HL-60 (cell line): ENCODE results near the gene PDK2.

Experiments used
- DNase-seq, 2 experiments: peaks; one replicate each; pipeline ENCODE4 v3.0.0-alpha.2; 2010 to 2020; ENCODE audit warnings: low read depth in 1 of 2, low spot score in 1 of 2
- H3K27ac ChIP-seq: fragments of 250-450 bp; sonication (Bioruptor Pico); replicated peaks from 2 replicates; pipeline ENCODE4 v1.5.1; 2020; ENCODE audit warnings: mild to moderate bottlenecking, moderate library complexity
- H3K27me3 ChIP-seq: fragments of 250-450 bp; sonication (Bioruptor Pico); 2 replicates; pipeline ENCODE4 v1.5.1; 2021; ENCODE audit warnings: mild to moderate bottlenecking, moderate library complexity; ENCODE audit not compliant: insufficient read depth, poor library complexity, severe bottlenecking
- H3K4me3 ChIP-seq: replicated peaks from 2 replicates; pipeline ENCODE4 v1.5.1; 2011; ENCODE audit warnings: mild to moderate bottlenecking, control low read depth, low read length; ENCODE audit not compliant: insufficient read depth
- GABPA ChIP-seq: IDR thresholded peaks from 2 replicates; pipeline ENCODE4 v1.6.1; 2012; ENCODE audit warnings: low read depth
- POLR2AphosphoS5 ChIP-seq: IDR thresholded peaks from 2 replicates; pipeline ENCODE4 v1.6.1; 2012; ENCODE audit warnings: low read depth
- SPI1 ChIP-seq: IDR thresholded peaks from 2 replicates; pipeline ENCODE4 v1.6.1; 2012; ENCODE audit warnings: low read depth, mild to moderate bottlenecking, borderline replicate concordance
- TF ChIP-seq, protein P1 (sequence below): IDR thresholded peaks from one replicate; pipeline ENCODE4 v1.5.1; 2011; ENCODE audit warnings: low read length, control low read depth, inconsistent platforms; ENCODE audit not compliant: insufficient read depth
- TF ChIP-seq, protein P2 (sequence below): IDR thresholded peaks from 2 replicates; pipeline ENCODE4 v1.6.1; 2012; ENCODE audit warnings: low read depth; ENCODE audit not compliant: insufficient replicate concordance

Gene PDK2

DNA sequence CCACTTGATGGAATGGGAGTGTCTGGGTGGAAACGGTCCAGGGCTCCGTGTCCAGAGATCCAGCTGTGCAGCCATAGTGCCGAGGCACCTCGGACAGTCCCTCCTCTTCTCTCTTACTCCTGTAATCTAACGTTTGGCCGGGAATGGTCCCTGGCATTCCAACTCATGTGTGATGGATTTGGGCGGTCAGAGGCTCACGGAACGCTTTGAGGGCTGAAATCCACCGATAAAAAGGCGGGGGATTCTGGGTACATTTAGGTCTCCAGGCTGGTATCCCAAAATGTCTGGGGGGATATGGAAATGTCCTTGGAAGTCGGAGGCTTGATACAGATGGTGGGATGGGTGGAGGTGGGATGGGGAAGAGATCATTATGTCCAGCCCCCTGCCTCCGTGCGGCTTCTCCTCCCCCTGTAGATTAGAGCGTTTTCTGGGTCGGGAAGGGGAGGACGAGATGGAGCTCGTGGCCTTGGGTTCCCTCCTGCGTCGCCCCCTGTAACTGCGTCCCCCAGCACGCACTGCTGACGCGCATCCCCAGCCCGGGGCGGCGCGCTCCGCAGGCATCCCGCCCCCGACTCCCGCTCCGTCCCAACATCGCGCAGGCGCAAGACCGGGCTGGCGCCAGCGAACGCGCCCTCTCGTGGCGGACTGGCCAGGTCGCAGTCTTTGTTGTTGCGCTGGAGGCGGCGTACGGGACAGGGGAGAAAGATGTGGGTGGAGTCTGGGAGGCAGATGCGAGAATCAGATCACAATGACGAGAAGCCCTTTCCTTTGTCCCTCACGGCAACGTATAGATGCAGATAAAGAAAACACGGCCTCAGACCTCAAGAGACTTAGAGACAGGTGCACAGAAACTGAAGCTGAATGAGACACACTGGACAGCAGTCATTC is 66.1 kb downstream of the PDK2 start:
- no peak overlapping the region for H3K27ac ChIP-seq
- TF ChIP-seq, protein P1, sequence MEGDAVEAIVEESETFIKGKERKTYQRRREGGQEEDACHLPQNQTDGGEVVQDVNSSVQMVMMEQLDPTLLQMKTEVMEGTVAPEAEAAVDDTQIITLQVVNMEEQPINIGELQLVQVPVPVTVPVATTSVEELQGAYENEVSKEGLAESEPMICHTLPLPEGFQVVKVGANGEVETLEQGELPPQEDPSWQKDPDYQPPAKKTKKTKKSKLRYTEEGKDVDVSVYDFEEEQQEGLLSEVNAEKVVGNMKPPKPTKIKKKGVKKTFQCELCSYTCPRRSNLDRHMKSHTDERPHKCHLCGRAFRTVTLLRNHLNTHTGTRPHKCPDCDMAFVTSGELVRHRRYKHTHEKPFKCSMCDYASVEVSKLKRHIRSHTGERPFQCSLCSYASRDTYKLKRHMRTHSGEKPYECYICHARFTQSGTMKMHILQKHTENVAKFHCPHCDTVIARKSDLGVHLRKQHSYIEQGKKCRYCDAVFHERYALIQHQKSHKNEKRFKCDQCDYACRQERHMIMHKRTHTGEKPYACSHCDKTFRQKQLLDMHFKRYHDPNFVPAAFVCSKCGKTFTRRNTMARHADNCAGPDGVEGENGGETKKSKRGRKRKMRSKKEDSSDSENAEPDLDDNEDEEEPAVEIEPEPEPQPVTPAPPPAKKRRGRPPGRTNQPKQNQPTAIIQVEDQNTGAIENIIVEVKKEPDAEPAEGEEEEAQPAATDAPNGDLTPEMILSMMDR = peak; percentile 92
- TF ChIP-seq GABPA (no peak), SPI1 (no peak), POLR2AphosphoS5 (no peak)
- TF ChIP-seq, protein P2, sequence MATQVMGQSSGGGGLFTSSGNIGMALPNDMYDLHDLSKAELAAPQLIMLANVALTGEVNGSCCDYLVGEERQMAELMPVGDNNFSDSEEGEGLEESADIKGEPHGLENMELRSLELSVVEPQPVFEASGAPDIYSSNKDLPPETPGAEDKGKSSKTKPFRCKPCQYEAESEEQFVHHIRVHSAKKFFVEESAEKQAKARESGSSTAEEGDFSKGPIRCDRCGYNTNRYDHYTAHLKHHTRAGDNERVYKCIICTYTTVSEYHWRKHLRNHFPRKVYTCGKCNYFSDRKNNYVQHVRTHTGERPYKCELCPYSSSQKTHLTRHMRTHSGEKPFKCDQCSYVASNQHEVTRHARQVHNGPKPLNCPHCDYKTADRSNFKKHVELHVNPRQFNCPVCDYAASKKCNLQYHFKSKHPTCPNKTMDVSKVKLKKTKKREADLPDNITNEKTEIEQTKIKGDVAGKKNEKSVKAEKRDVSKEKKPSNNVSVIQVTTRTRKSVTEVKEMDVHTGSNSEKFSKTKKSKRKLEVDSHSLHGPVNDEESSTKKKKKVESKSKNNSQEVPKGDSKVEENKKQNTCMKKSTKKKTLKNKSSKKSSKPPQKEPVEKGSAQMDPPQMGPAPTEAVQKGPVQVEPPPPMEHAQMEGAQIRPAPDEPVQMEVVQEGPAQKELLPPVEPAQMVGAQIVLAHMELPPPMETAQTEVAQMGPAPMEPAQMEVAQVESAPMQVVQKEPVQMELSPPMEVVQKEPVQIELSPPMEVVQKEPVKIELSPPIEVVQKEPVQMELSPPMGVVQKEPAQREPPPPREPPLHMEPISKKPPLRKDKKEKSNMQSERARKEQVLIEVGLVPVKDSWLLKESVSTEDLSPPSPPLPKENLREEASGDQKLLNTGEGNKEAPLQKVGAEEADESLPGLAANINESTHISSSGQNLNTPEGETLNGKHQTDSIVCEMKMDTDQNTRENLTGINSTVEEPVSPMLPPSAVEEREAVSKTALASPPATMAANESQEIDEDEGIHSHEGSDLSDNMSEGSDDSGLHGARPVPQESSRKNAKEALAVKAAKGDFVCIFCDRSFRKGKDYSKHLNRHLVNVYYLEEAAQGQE = no peak
- DNase-seq = peak; percentile 82 to 89
- no peaks in the 10 kb centered on the region for H3K27me3 ChIP-seq
- peak overlapping the region; percentile 54 for H3K4me3 ChIP-seq
